CD4-positive, alpha-beta T cell treated with Interleukin-6 for 4 hours (primary cell): ENCODE data around the gene ZFP36L1.

Experiments used
- DNase-seq: peaks from one replicate; pipeline ENCODE4 v3.0.0-alpha.2; 2020; ENCODE audit warnings: mixed read lengths

The ZFP36L1 gene

GRCh38 chr14:68761391-68761790 is 31.5 kb downstream of the ZFP36L1 start:
- DNase-seq, result no peak

GRCh38 chr14:68760761-68761160 is 32.1 kb downstream of the ZFP36L1 start:
- no peak for DNase-seq

- no peak for DNase-seq
Observed at GRCh38 chr14:68759937-68760336, 32.9 kb downstream of the ZFP36L1 start.

- no peak for DNase-seq
Observed at GRCh38 chr14:68759017-68759560, 33.8 kb downstream of the ZFP36L1 start.

GRCh38 chr14:68758301-68758700 is 34.6 kb downstream of the ZFP36L1 start:
- DNase-seq, result no peak

GRCh38 chr14:68757618-68758081 is 35.2 kb downstream of the ZFP36L1 start:
- peak; percentile 23 for DNase-seq

GRCh38 chr14:68756734-68757133 is 36.1 kb downstream of the ZFP36L1 start:
- no peak for DNase-seq

- DNase-seq, result no peak
Observed at GRCh38 chr14:68756000-68756481, 36.8 kb downstream of the ZFP36L1 start.

GRCh38 chr14:68755016-68755353 is 37.9 kb downstream of the ZFP36L1 start:
- no peak for DNase-seq

GRCh38 chr14:68753690-68754089 is 39.2 kb downstream of the ZFP36L1 start:
- no peak for DNase-seq

GRCh38 chr14:68752271-68753006 is 40.4 kb downstream of the ZFP36L1 start:
- no peak for DNase-seq

GRCh38 chr14:68749487-68750475 is 43.1 kb downstream of the ZFP36L1 start:
- no peak for DNase-seq

GRCh38 chr14:68748691-68749090 is 44.2 kb downstream of the ZFP36L1 start:
- no peak for DNase-seq

- DNase-seq, result no peak
Observed at GRCh38 chr14:68748260-68748659, 44.6 kb downstream of the ZFP36L1 start.

- DNase-seq, result no peak
Observed at GRCh38 chr14:68747393-68747792, 45.5 kb downstream of the ZFP36L1 start.

GRCh38 chr14:68744613-68745012 is 48.3 kb downstream of the ZFP36L1 start:
- no peak for DNase-seq

GRCh38 chr14:68741839-68742470 is 50.9 kb downstream of the ZFP36L1 start:
- no peak for DNase-seq

- no peak for DNase-seq
Observed at GRCh38 chr14:68741477-68741791, 51.4 kb downstream of the ZFP36L1 start.

- no peak for DNase-seq
Observed at GRCh38 chr14:68740788-68741476, 51.9 kb downstream of the ZFP36L1 start.

- DNase-seq, result no peak
Observed at GRCh38 chr14:68739701-68740100, 53.2 kb downstream of the ZFP36L1 start.

- DNase-seq, result no peak
Observed at GRCh38 chr14:68738559-68738958, 54.3 kb downstream of the ZFP36L1 start.
